Keratinocyte (primary cell): ENCODE results near the gene MBD3L3. TPM values are rescaled to one million over a fixed set of nuclear protein-coding genes. Genes with fewer than 3 reads are reported as not detected.
A peak's percentile ranks its signal among the peaks of the same experiment; 100 is the strongest.

Source experiments
- DNase-seq: peaks from one replicate; pipeline ENCODE4 v3.0.0-alpha.2; 2011; ENCODE audit warnings: low read depth, missing footprints, low spot score
- FAIRE-seq: peaks from 2 replicates; lab custom pipeline; 2011; peaks lifted over from hg19 to GRCh38; lab: Jason Lieb, UNC
- H2AFZ ChIP-seq: 2 replicates; pipeline ENCODE4 v1.6.0; 2012; ENCODE audit warnings: low read length, control low read depth, inconsistent platforms; ENCODE audit not compliant: control insufficient read depth
- H3K27ac ChIP-seq: 2 replicates; pipeline ENCODE4 v1.5.1; 2011; ENCODE audit warnings: low read length; ENCODE audit not compliant: control insufficient read depth, insufficient read depth
- H3K27me3 ChIP-seq: 3 replicates; pipeline ENCODE4 v1.6.0; 2011; ENCODE audit warnings: low read length; ENCODE audit not compliant: control insufficient read depth, insufficient read depth; ENCODE audit errors: extremely low read depth
- H3K36me3 ChIP-seq, 2 experiments: 2 replicates in 1 of 2; 3 replicates in 1 of 2; pipeline ENCODE4 v1.5.1; 2011; ENCODE audit warnings: low read length in 2 of 2, mild to moderate bottlenecking in 1 of 2; ENCODE audit not compliant: control insufficient read depth in 2 of 2, insufficient read depth in 2 of 2; ENCODE audit errors: extremely low read depth in 1 of 2
- H3K4me1 ChIP-seq: 3 replicates; pipeline ENCODE4 v1.5.1; 2011; ENCODE audit warnings: low read length; ENCODE audit not compliant: control insufficient read depth, insufficient read depth; ENCODE audit errors: extremely low read depth
- H3K4me2 ChIP-seq: 3 replicates; pipeline ENCODE4 v1.6.0; 2011; ENCODE audit warnings: low read depth, low read length; ENCODE audit not compliant: control insufficient read depth, insufficient read depth; ENCODE audit errors: extremely low read depth
- H3K4me3 ChIP-seq, 3 experiments: fragments of 200-600 bp in 1 of 3; sonication (generic) in 1 of 3; 2 replicates in 2 of 3; 3 replicates in 1 of 3; pipeline ENCODE4 v1.5.1; 2011 to 2016; ENCODE audit warnings: low read length in 3 of 3, mild to moderate bottlenecking in 3 of 3, control low read depth in 2 of 3, inconsistent platforms in 1 of 3, low read depth in 1 of 3, mixed read lengths in 1 of 3, mixed run types in 1 of 3, moderate library complexity in 1 of 3; ENCODE audit not compliant: control insufficient read depth in 2 of 3, insufficient read depth in 2 of 3; ENCODE audit errors: extremely low read depth in 1 of 3
- H3K79me2 ChIP-seq: 2 replicates; pipeline ENCODE4 v1.6.0; 2012; ENCODE audit warnings: low read length; ENCODE audit not compliant: control insufficient read depth, insufficient read depth
- H3K9ac ChIP-seq: 3 replicates; pipeline ENCODE4 v1.6.0; 2011; ENCODE audit warnings: low read length; ENCODE audit not compliant: control insufficient read depth, insufficient read depth; ENCODE audit errors: extremely low read depth
- H3K9me1 ChIP-seq: 3 replicates; pipeline ENCODE4 v1.6.0; 2011; ENCODE audit warnings: low read length; ENCODE audit not compliant: control insufficient read depth, insufficient read depth; ENCODE audit errors: extremely low read depth
- H3K9me3 ChIP-seq: 2 replicates; pipeline ENCODE4 v1.5.1; 2012; ENCODE audit warnings: low read depth, low read length; ENCODE audit not compliant: control insufficient read depth
- H4K20me1 ChIP-seq: 3 replicates; pipeline ENCODE4 v1.6.0; 2011; ENCODE audit warnings: low read length; ENCODE audit not compliant: control insufficient read depth, insufficient read depth; ENCODE audit errors: extremely low read depth
- CTCF ChIP-seq, 3 experiments: IDR thresholded peaks in 1 of 3; conservative IDR thresholded peaks in 1 of 3; optimal IDR thresholded peaks in 1 of 3; 2 replicates in 2 of 3; 3 replicates in 1 of 3; pipeline versions ENCODE3 to v1.5.1; 2011; ENCODE audit warnings: low read length in 3 of 3, mild to moderate bottlenecking in 3 of 3, moderate library complexity in 2 of 3, control low read depth in 1 of 3, inconsistent platforms in 1 of 3; ENCODE audit not compliant: insufficient read depth in 2 of 3; ENCODE audit errors: extremely low read depth in 1 of 3
- EZH2 ChIP-seq: IDR thresholded peaks from one replicate; pipeline ENCODE4 v1.6.1; 2012; ENCODE audit warnings: inconsistent platforms, mild to moderate bottlenecking, low read length, moderate library complexity
- dilution Hi-C: fragments of 300-500 bp; cut with MboI; formaldehyde crosslinking; loops from one replicate; pipeline ENCODE4 v1.7.0; 2020; ENCODE audit warnings: low sequenced_read_pairs; ENCODE audit not compliant: extremely low pct_ligation_motif_present
- polyA plus RNA-seq, 5 experiments: library from polyadenylated mRNA; depleted of rRNA in 3 of 5; stranded (reverse) in 3 of 5; stranded (forward) in 1 of 5; unstranded in 1 of 5; fragments of >200 nt; gene quantifications; 1 replicate in 1 of 5; 2 replicates in 3 of 5; 3 replicates in 1 of 5; pipeline versions ENCODE4 v1.2.1 to v1.2.3, GENCODE V29; 2011 to 2012; ENCODE audit warnings: missing spikeins in 2 of 5, low read depth in 1 of 5, low replicate concordance in 1 of 5

MBD3L3 gene
- polyA plus RNA-seq, 1 donor (not counting 4 experiments of a cell fraction or from before 2014, with no cell fraction given), result not detected

GRCh38 chr19:7069904-7070226, 11.4 kb upstream of the MBD3L3 start:
- H3K27ac ChIP-seq, result peak overlapping the region; percentile 62
- peak overlapping the region; percentile 63 to 87 (median 86) for H3K4me3 ChIP-seq
- dilution Hi-C loops, result no loop called here
- no peak for FAIRE-seq
- peak overlapping the region; percentile 82 for H3K4me2 ChIP-seq
- peaks cover 6% of the 10 kb centered on the region for H3K4me1 ChIP-seq
- peak overlapping the region; percentile 81 for H3K9ac ChIP-seq
- H4K20me1 ChIP-seq, result no peaks in the 10 kb centered on the region
- H3K27me3 ChIP-seq, result no peaks in the 10 kb centered on the region
- TF ChIP-seq CTCF (optimal IDR thresholded peaks at IDR 0.05 in 1 of 3, IDR thresholded peaks at IDR 0.05 in 1 of 3, conservative IDR thresholded peaks at IDR 0.05 in 1 of 3; ENCODE audit: extremely low read depth in 1 of 3, insufficient read depth in 2 of 3, low read length in 3 of 3) (no peak), EZH2 (no peak)
- peaks cover 11% of the 10 kb centered on the region for H3K79me2 ChIP-seq
- peaks cover 11 to 12% of the 10 kb centered on the region in 2 experiments for H3K36me3 ChIP-seq
- no peaks in the 10 kb centered on the region for H3K9me3 ChIP-seq
- no peaks in the 10 kb centered on the region for H3K9me1 ChIP-seq
- H2AFZ ChIP-seq, result peak overlapping the region; percentile 52
- no peak for DNase-seq

- dilution Hi-C loops, result no loop called here
- peak within 1 kb of the TSS; percentile 61 for H2AFZ ChIP-seq
- FAIRE-seq (peak; percentile 65), DNase-seq (peak; percentile 75)
- H3K9me3 ChIP-seq, result no peaks in the 10 kb centered on the region
- H3K4me2 ChIP-seq, result peak within 1 kb of the TSS; percentile 82
- H3K27me3 ChIP-seq, result no peaks in the 10 kb centered on the region
- peak within 1 kb of the TSS; percentile 62 for H3K27ac ChIP-seq
- peak within 1 kb of the TSS; percentile 81 for H3K9ac ChIP-seq
- H3K79me2 ChIP-seq, result peaks cover 11% of the 10 kb centered on the region
- TF ChIP-seq EZH2 (no peak), CTCF (optimal IDR thresholded peaks at IDR 0.05 in 1 of 3, IDR thresholded peaks at IDR 0.05 in 1 of 3, conservative IDR thresholded peaks at IDR 0.05 in 1 of 3; ENCODE audit: extremely low read depth in 1 of 3, insufficient read depth in 2 of 3, low read length in 3 of 3) (no peak)
- no peaks in the 10 kb centered on the region for H4K20me1 ChIP-seq
- H3K4me3 ChIP-seq, result peak within 1 kb of the TSS; percentile 63 to 87 (median 86)
- H3K9me1 ChIP-seq, result no peaks in the 10 kb centered on the region
- peaks cover 6% of the 10 kb centered on the region for H3K4me1 ChIP-seq
- peaks cover 11 to 12% of the 10 kb centered on the region in 2 experiments for H3K36me3 ChIP-seq
Measured at GRCh38 chr19:7069042-7069903, 10.8 kb upstream of the MBD3L3 start, which contains the start of gene ZNF557. Gene ZNF557, plus strand, starts transcription at chr19:7069703. Its CDS starts 5,372 bp downstream, at chr19:7075075.
